ENCODE measurements around the gene CABP1. TPM values are rescaled to one million over a fixed set of nuclear protein-coding genes. Genes with fewer than 3 reads are reported as not detected.

CABP1 gene
- total and polyA plus RNA-seq, 7 donors: 0.60 to 1.8 (median 1.6) TPM

- TF ChIP-seq POLR2A (IDR thresholded peaks at IDR 0.05): no peak
- TF ChIP-seq CTCF (IDR thresholded peaks at IDR 0.05): no peak
- TF ChIP-seq EP300 (IDR thresholded peaks at IDR 0.05): no peak
- no peak for TF ChIP-seq POLR2AphosphoS5 (IDR thresholded peaks at IDR 0.05)
- 16 to 61% methylated on average over 11 of the region's 11 CpGs for WGBS, 2 donors
- H3K9me3 ChIP-seq: no peaks in the 10 kb centered on the region
- H3K27me3 ChIP-seq: no peaks in the 10 kb centered on the region
- intact Hi-C loops (cut with DNase I): no loop called here
- peak overlapping the region in 3 of 4 donors; percentile 3 to 38 (median 32) for H3K27ac ChIP-seq
- no peak overlapping the region for H3K4me3 ChIP-seq
- H3K36me3 ChIP-seq: peaks cover 5 to 38% (median 25%) of the 10 kb centered on the region in 4 donors
- H3K4me1 ChIP-seq: peaks cover 0 to 56% (median 51%) of the 10 kb centered on the region in 4 donors
- DNase-seq: no peak
Observed at GRCh38 chr12:120692524-120693033, 52.2 kb downstream of the CABP1 start.

DNA sequence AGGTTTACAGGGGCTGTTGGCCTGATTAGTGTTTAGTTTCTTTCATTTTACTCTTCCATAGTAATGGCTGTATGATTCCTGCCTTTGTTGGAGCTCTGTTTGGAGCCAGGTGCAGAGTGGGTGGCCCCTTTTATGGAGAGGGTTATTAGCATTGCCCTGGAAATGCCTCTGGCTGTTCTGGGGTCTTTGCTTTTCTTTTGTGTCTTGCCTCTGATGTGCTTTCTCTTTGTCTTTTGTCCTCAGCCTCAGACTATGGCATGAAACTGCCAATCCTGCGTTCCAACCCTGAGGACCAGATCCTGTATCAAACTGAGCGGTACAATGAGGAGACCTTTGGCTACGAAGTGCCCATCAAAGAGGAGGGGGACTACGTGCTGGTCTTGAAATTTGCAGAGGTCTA, 53.4 kb downstream of the CABP1 start:
- no peak overlapping the region for H3K27ac ChIP-seq
- DNase-seq: no peak
- peaks cover 0 to 44% (median 39%) of the 10 kb centered on the region in 4 donors for H3K4me1 ChIP-seq
- WGBS, 2 donors: 90% methylated on average over 4 of the region's 4 CpGs
- no peaks in the 10 kb centered on the region for H3K27me3 ChIP-seq
- H3K4me3 ChIP-seq: no peak overlapping the region
- H3K9me3 ChIP-seq: no peaks in the 10 kb centered on the region
- intact Hi-C loops (cut with DNase I): no loop called here
- TF ChIP-seq POLR2A (IDR thresholded peaks at IDR 0.05) (no peak), CTCF (IDR thresholded peaks at IDR 0.05) (no peak)
- peaks cover 8 to 50% (median 30%) of the 10 kb centered on the region in 4 donors for H3K36me3 ChIP-seq

DNA sequence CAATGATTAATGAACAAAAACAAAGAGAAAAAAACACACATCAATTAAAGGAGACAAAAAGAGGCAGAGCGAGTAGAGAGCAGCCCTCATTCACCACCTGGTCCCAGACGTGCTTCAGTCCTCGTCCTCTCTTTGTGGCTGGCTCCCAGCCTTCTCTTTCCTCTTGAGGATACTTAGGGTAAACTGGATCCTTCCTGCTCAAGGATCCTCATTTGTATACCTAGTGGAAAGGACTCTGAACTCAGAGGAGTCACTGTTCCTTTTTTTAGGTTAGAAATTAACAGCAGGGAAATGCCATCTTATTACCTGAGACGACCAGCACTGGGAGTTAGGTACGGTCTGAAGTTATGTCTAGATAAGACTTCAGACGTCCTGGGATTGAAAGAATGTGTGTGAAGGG, 56.2 kb downstream of the CABP1 start:
- intact Hi-C loops (cut with DNase I): no loop called here
- Histone ChIP-seq H3K27ac (no peak overlapping the region), H3K4me3 (no peak overlapping the region), H3K4me1 (peaks cover 0 to 16% (median 16%) of the 10 kb centered on the region in 4 donors), H3K36me3 (peaks cover 8 to 78% (median 38%) of the 10 kb centered on the region in 4 donors), H3K9me3 (no peaks in the 10 kb centered on the region), H3K27me3 (no peaks in the 10 kb centered on the region)
- 26 to 73% methylated on average over 6 of the region's 6 CpGs for WGBS, 2 donors
- TF ChIP-seq POLR2A (IDR thresholded peaks at IDR 0.05) (no peak), CTCF (IDR thresholded peaks at IDR 0.05) (no peak), EP300 (IDR thresholded peaks at IDR 0.05) (no peak), POLR2AphosphoS5 (IDR thresholded peaks at IDR 0.05) (no peak)
- DNase-seq: no peak

- Histone ChIP-seq H3K27ac (no peak overlapping the region), H3K4me3 (no peak overlapping the region), H3K9me3 (no peaks in the 10 kb centered on the region), H3K36me3 (peaks cover 8 to 85% (median 38%) of the 10 kb centered on the region in 4 donors), H3K27me3 (no peaks in the 10 kb centered on the region), H3K4me1 (peaks cover 0 to 10% (median 8%) of the 10 kb centered on the region in 4 donors)
- DNase-seq: no peak
- TF ChIP-seq EP300 (IDR thresholded peaks at IDR 0.05) (no peak), POLR2A (IDR thresholded peaks at IDR 0.05) (no peak), CTCF (IDR thresholded peaks at IDR 0.05) (no peak), POLR2AphosphoS5 (IDR thresholded peaks at IDR 0.05) (no peak)
- WGBS, 2 donors: 59 to 95% methylated on average over 1 of the region's 1 CpG
- intact Hi-C loops (cut with DNase I): no loop called here
Observed at GRCh38 chr12:120697344-120697743, 56.9 kb downstream of the CABP1 start.

- no peak for DNase-seq
- Histone ChIP-seq H3K4me3 (no peak overlapping the region), H3K36me3 (peaks cover 8 to 93% (median 41%) of the 10 kb centered on the region in 4 donors), H3K27me3 (no peaks in the 10 kb centered on the region), H3K4me1 (no peaks in the 10 kb centered on the region), H3K27ac (no peak overlapping the region), H3K9me3 (no peaks in the 10 kb centered on the region)
- WGBS, 2 donors: 82 to 88% methylated on average over 3 of the region's 3 CpGs
- TF ChIP-seq POLR2AphosphoS5 (IDR thresholded peaks at IDR 0.05) (no peak), CTCF (IDR thresholded peaks at IDR 0.05) (no peak), POLR2A (IDR thresholded peaks at IDR 0.05) (no peak), EP300 (IDR thresholded peaks at IDR 0.05) (no peak)
- intact Hi-C loops (cut with DNase I): no loop called here
Observed at GRCh38 chr12:120698665-120699064, 58.2 kb downstream of the CABP1 start.
